ENCODE results near the gene TNFSF8. TPM values are rescaled to one million over a fixed set of nuclear protein-coding genes. Genes with fewer than 3 reads are reported as not detected.

The TNFSF8 gene
- total and polyA plus RNA-seq, 2 of the 8 experiments (the other 6 are each of a cell fraction or from before 2014, with no cell fraction given) = not detected

DNA sequence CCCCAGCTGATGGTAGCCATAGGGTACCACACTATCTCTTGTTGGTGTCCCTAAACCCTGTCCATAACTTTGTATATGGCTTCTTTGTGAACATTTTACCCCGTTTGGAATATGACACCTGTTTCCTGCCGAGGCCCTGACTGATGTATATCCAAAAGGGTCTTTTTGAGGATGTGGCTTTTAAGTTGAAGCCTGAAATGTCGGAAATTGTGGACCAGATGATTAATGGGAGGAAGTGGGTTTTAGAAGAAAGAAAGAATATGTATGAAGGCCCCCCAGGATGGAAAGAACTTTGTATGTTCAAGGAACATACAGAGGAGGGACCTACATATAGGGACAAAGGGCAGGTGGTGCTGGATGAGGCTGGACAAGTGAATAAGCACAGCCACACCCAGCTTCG, 16.7 kb upstream of the TNFSF8 start:
- Histone ChIP-seq H3K27ac (ENCODE audit: low read depth, low read length) (no peak overlapping the region), H2BK5ac (ENCODE audit: low read depth, low read length) (no peak overlapping the region), H2AFZ (ENCODE audit: low read length) (no peak overlapping the region), H4K8ac (ENCODE audit: extremely low read depth, insufficient read depth, low read length) (no peak overlapping the region), H3K56ac (replicated peaks; ENCODE audit: insufficient read length, low read depth, low read length) (no peak overlapping the region), H2BK15ac (ENCODE audit: low read length) (no peak overlapping the region), H4K20me1 (replicated peaks in 1 of 2; ENCODE audit: control insufficient read depth in 1 of 2, insufficient read depth in 2 of 2, low read length in 2 of 2) (no peaks in the 10 kb centered on the region), H3K4me2 (ENCODE audit: insufficient read depth in 1 of 2, low read depth in 2 of 2, low read length in 2 of 2) (no peak overlapping the region), H3K14ac (ENCODE audit: insufficient read length) (no peak overlapping the region), H3K4me1 (replicated peaks in 1 of 4; ENCODE audit: control insufficient read depth in 3 of 4, insufficient read depth in 4 of 4, low read length in 3 of 4) (no peaks in the 10 kb centered on the region), H3K4ac (replicated peaks; ENCODE audit: insufficient read length, low read depth, low read length) (no peak overlapping the region), H3K27me3 (replicated peaks in 1 of 4; ENCODE audit: control insufficient read depth in 3 of 4, extremely low read depth in 1 of 4, insufficient read depth in 3 of 4, low read length in 3 of 4) (no peaks in the 10 kb centered on the region; a peak in 2 of 7 replicates), H3K36me3 (ENCODE audit: control insufficient read depth in 2 of 4, insufficient read depth in 4 of 4, low read length in 3 of 4) (no peaks in the 10 kb centered on the region), H2BK120ac (replicated peaks; ENCODE audit: low read depth, low read length) (no peak overlapping the region), H4K5ac (ENCODE audit: insufficient read length, low read depth, low read length) (no peak overlapping the region), H2AK5ac (ENCODE audit: low read depth, low read length) (no peak overlapping the region), H3K23ac (ENCODE audit: insufficient read length) (no peak overlapping the region), H2BK12ac (ENCODE audit: low read depth, low read length) (no peak overlapping the region), H2BK20ac (ENCODE audit: low read length) (no peak overlapping the region), H3K9ac (replicated peaks in 1 of 4; ENCODE audit: extremely low read depth in 1 of 4, low read depth in 3 of 4, low read length in 3 of 4) (no peak overlapping the region), H3K18ac (ENCODE audit: extremely low read depth, low read length) (no peak overlapping the region), H4K91ac (replicated peaks; ENCODE audit: insufficient read length, low read length) (no peak overlapping the region), H3K23me2 (ENCODE audit: low read depth, low read length) (no peaks in the 10 kb centered on the region), H3K9me3 (ENCODE audit: insufficient read depth in 2 of 2, low read depth in 1 of 2, low read length in 1 of 2) (no peaks in the 10 kb centered on the region), H3K79me1 (ENCODE audit: low read depth, low read length) (no peaks in the 10 kb centered on the region), H3K4me3 (ENCODE audit: extremely low read depth in 1 of 4, insufficient read depth in 2 of 4, low read depth in 3 of 4, low read length in 4 of 4) (no peak overlapping the region), H3K79me2 (ENCODE audit: control insufficient read depth in 1 of 2, insufficient read depth in 2 of 2, low read length in 2 of 2) (no peaks in the 10 kb centered on the region)
- 86 to 100% methylated on average over 1 to 4 of the region's 4 CpGs for WGBS, 2 experiments (ENCODE audit: extremely low coverage in 1 of 2, insufficient coverage in 1 of 2, insufficient read length in 1 of 2, insufficient replicate concordance in 2 of 2, low coverage in 1 of 2, low lambda C conversion rate in 2 of 2, missing lambda C conversion rate in 1 of 2)
- FAIRE-seq (no peak), DNase-seq (ENCODE audit: low read depth in 1 of 2, low spot score in 2 of 2) (no peak)
- CTCF ChIA-PET (ENCODE audit: partially characterized antibody) = interaction anchor here (0.6 to 1.4 kb wide), 2 partner anchors 33 to 700 kb away, joined by 3 to 7 read pairs; no protein-coding TSS in a partner anchor
- POLR2A ChIA-PET (ENCODE audit: partially characterized antibody) = no interaction called here
- TF ChIP-seq RAD21 (IDR thresholded peaks at IDR 0.05 in 1 of 2, conservative IDR thresholded peaks at IDR 0.05 in 1 of 2; ENCODE audit: low read depth in 2 of 2, low read length in 2 of 2) = no peak
- no peak for TF ChIP-seq SP1 (IDR thresholded peaks at IDR 0.05; ENCODE audit: low read depth, low read length)
- TF ChIP-seq JUN (IDR thresholded peaks at IDR 0.05; ENCODE audit: low read depth, low read length) = no peak
- no peak for TF ChIP-seq POLR2A (IDR thresholded peaks at IDR 0.05; ENCODE audit: control extremely low read depth in 1 of 2, low read depth in 2 of 2, low read length in 2 of 2)
- TF ChIP-seq HDAC2 (IDR thresholded peaks at IDR 0.05; ENCODE audit: borderline replicate concordance in 1 of 2, low read depth in 2 of 2, low read length in 2 of 2) = no peak
- TF ChIP-seq ZNF274 (IDR thresholded peaks at IDR 0.05; ENCODE audit: borderline replicate concordance, extremely low read depth, low read length) = no peak
- TF ChIP-seq EP300 (IDR thresholded peaks at IDR 0.05; ENCODE audit: borderline replicate concordance in 1 of 2, low read depth in 2 of 2, low read length in 2 of 2) = no peak
- TF ChIP-seq PHF8 (conservative IDR thresholded peaks at IDR 0.05; ENCODE audit: low read depth, low read length) = no peak
- TF ChIP-seq SRF (IDR thresholded peaks at IDR 0.05; ENCODE audit: low read depth, low read length) = no peak
- TF ChIP-seq TAF7 (optimal IDR thresholded peaks at IDR 0.05; ENCODE audit: borderline replicate concordance, low read depth, low read length) = no peak

All from H1 (cell line).